Spleen (tissue), 7 donors: Measurements from ENCODE around the gene SNAPIN.

Experiments used
- CTCF ChIP-seq, 11 experiments: fragments of 200-600 bp in 7 of 11; fragments of 450-650 bp in 4 of 11; sonication (generic) in 4 of 11; IDR thresholded peaks in 8 of 11; conservative IDR thresholded peaks in 3 of 11; 1 replicate in 7 of 11; 2 replicates in 4 of 11; pipeline versions ENCODE4 v1.4.0 to v1.8.0; 2016 to 2021; ENCODE audit warnings: antibody characterized with exemption in 11 of 11, inconsistent platforms in 4 of 11, mild to moderate bottlenecking in 1 of 11
- POLR2A ChIP-seq, 3 donors: fragments of 450-650 bp; IDR thresholded peaks; one replicate each; pipeline ENCODE4 v1.5.1; 2017; ENCODE audit warnings: antibody characterized with exemption in 3 of 3, mild to moderate bottlenecking in 1 of 3
- donor health status: DM: no; HTN: no; CAD: no; lungs with moderate emphysema.
- donor health status: DM: no; HTN: no; CAD: no.
- donor health status: DM: no; HTN: no; CAD: no.

DNA sequence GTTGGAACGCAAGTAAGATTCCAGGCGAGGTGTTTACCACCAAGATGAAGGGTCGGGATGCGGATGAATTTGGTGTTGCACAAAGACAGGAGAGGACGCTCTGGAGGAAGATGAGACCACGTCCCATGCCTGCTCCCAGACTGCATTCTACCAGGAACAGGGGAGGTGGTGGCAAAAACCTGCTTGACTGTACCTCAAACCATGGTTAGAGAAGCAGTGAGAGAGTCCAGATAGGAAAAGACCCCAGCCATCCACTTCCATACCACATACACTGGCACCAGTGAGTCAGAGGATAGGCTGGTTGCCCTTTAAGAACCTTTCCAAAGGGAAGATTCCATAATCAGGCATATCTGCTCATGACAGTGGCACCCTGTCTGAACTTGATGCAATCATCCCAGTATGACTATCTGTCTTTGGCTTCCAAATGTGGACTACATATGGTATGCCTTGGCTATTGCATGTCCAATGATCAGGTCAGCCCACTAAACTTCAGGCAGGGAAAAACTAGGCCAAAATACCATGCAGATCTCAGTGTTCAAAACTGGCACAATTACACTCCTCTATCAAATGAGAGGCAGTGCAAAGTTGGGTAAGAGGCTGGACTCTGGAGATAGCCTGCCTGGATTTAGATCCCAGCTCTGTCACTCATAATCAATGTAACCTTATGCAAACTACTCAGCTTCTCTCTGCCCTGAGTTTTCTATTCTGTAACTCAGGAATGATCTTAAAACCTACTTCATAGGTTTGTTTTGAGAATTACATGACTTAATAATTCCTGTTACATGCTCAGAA lies 40.6 kb downstream of the SNAPIN start:
- no peak for TF ChIP-seq CTCF (IDR thresholded peaks at IDR 0.05 in 8 of 11, conservative IDR thresholded peaks at IDR 0.05 in 3 of 11)
- no peak for TF ChIP-seq POLR2A (IDR thresholded peaks at IDR 0.05)
